HepG2 (cell line): ENCODE data around the gene STRN3.

ENCODE experiments used
- CEBPG ChIP-seq: IDR thresholded peaks from 2 replicates; pipeline ENCODE4 v1.6.1; 2016
- CTCF ChIP-seq: sonication (generic); formaldehyde crosslinking; IDR thresholded peaks from 2 replicates; pipeline ENCODE4 v1.5.0; 2020; ENCODE audit warnings: mild to moderate bottlenecking, missing genetic modification reagents, moderate library complexity
- EP300 ChIP-seq, 3 experiments: sonication (generic) in 1 of 3; formaldehyde crosslinking in 1 of 3; IDR thresholded peaks; 2 replicates each; pipeline versions ENCODE4 v1.5.1 to v1.6.1; 2011 to 2020; ENCODE audit warnings: low read depth in 2 of 3, low read length in 2 of 3, borderline replicate concordance in 1 of 3, improper control_type of control experiment in 1 of 3, mild to moderate bottlenecking in 1 of 3, missing genetic modification reagents in 1 of 3, moderate library complexity in 1 of 3
- HMGXB4 ChIP-seq, 2 experiments: sonication (generic) in 1 of 2; formaldehyde crosslinking in 1 of 2; IDR thresholded peaks; 2 replicates each; pipeline versions ENCODE4 v1.4.0 to v1.6.1; 2018 to 2020; ENCODE audit warnings: missing genetic modification reagents in 2 of 2, borderline replicate concordance in 1 of 2, low read depth in 1 of 2, mild to moderate bottlenecking in 1 of 2, missing biosample characterization in 1 of 2
- LBX2 ChIP-seq: sonication (generic); formaldehyde crosslinking; IDR thresholded peaks from 2 replicates; pipeline ENCODE4 v1.5.0; 2020; ENCODE audit warnings: missing genetic modification reagents, mild to moderate bottlenecking, borderline replicate concordance
- MTERF4 ChIP-seq: sonication (generic); formaldehyde crosslinking; IDR thresholded peaks from 2 replicates; pipeline ENCODE4 v1.8.0; 2023; ENCODE audit warnings: mild to moderate bottlenecking, missing genetic modification reagents
- TAF1 ChIP-seq: sonication (generic); formaldehyde crosslinking; IDR thresholded peaks from 2 replicates; pipeline ENCODE4 v1.4.0; 2020; ENCODE audit warnings: missing genetic modification reagents
- ZBTB34 ChIP-seq: sonication (generic); formaldehyde crosslinking; IDR thresholded peaks from 2 replicates; pipeline ENCODE4 v1.8.0; 2022; ENCODE audit warnings: mild to moderate bottlenecking, missing genetic modification reagents
- ZNF354B ChIP-seq: sonication (generic); formaldehyde crosslinking; IDR thresholded peaks from 2 replicates; pipeline ENCODE4 v1.8.0; 2022; ENCODE audit warnings: mild to moderate bottlenecking, missing genetic modification reagents
- ZNF513 ChIP-seq: sonication (generic); formaldehyde crosslinking; conservative IDR thresholded peaks from 2 replicates; pipeline ENCODE4 v1.5.0; 2020; ENCODE audit warnings: missing genetic modification reagents

- TF ChIP-seq LBX2 (CRISPR knock-in tag) (no peak), HMGXB4 (CRISPR knock-in tag; IDR thresholded peaks at IDR 0.05; ENCODE audit: borderline replicate concordance in 1 of 2, low read depth in 1 of 2) (no peak), MTERF4 (no peak), ZNF354B (no peak), TAF1 (CRISPR knock-in tag) (no peak), CTCF (no peak), ZNF513 (CRISPR knock-in tag) (no peak), ZBTB34 (no peak), EP300 (IDR thresholded peaks at IDR 0.05; ENCODE audit: low read depth in 2 of 2, low read length in 2 of 2) (no peak), EP300 (CRISPR knock-in tag; IDR thresholded peaks at IDR 0.05; ENCODE audit: borderline replicate concordance) (no peak), CEBPG (no peak)
Measured at GRCh38 chr14:30907659-30908057, 118.5 kb downstream of the STRN3 start.
